Mesenchymal stem cell (in vitro differentiated cells and primary cell): ENCODE measurements around the gene MAGEA9B.
"Not testable (repeated sequence)": the region's sequence is repeated elsewhere in the genome, so short reads cannot be mapped to it uniquely, and the experiment has no call there.

Experiments
- DNase-seq: peaks from one replicate; pipeline ENCODE4 v3.0.0-alpha.2; 2013
- H2AFZ ChIP-seq: one replicate; pipeline ENCODE4 v1.6.1; 2013; ENCODE audit warnings: low read depth, mild to moderate bottlenecking, control low read depth, inconsistent platforms, low read length, moderate library complexity
- H2AK5ac ChIP-seq: 2 replicates; pipeline ENCODE4 v1.6.1; 2013; ENCODE audit warnings: low read length, moderate library complexity, mild to moderate bottlenecking, inconsistent platforms; ENCODE audit not compliant: severe bottlenecking
- H2BK120ac ChIP-seq: one replicate; pipeline ENCODE4 v1.6.1; 2013; ENCODE audit warnings: low read depth, mild to moderate bottlenecking, inconsistent platforms, low read length, moderate library complexity
- H2BK12ac ChIP-seq, 2 experiments: one replicate each; pipeline ENCODE4 v1.6.1; 2013; ENCODE audit warnings: inconsistent platforms in 2 of 2, low read length in 2 of 2, mild to moderate bottlenecking in 2 of 2, moderate library complexity in 2 of 2, control low read depth in 1 of 2
- H2BK15ac ChIP-seq: one replicate; pipeline ENCODE4 v1.6.1; 2013; ENCODE audit warnings: mild to moderate bottlenecking, low read depth, inconsistent platforms; ENCODE audit not compliant: poor library complexity, severe bottlenecking
- H2BK5ac ChIP-seq: 2 replicates; pipeline ENCODE4 v1.6.1; 2013; ENCODE audit warnings: low read depth, mild to moderate bottlenecking, low read length, control low read depth, inconsistent platforms; ENCODE audit not compliant: poor library complexity, severe bottlenecking
- H3K14ac ChIP-seq, 2 experiments: one replicate each; pipeline ENCODE4 v1.6.1; 2013; ENCODE audit warnings: inconsistent platforms in 2 of 2, low read length in 2 of 2, control low read depth in 1 of 2, mild to moderate bottlenecking in 1 of 2, moderate library complexity in 1 of 2
- H3K18ac ChIP-seq, 2 experiments: one replicate each; pipeline ENCODE4 v1.6.1; 2013; ENCODE audit warnings: inconsistent platforms in 2 of 2, low read length in 2 of 2, control low read depth in 1 of 2, low read depth in 1 of 2, mild to moderate bottlenecking in 1 of 2
- H3K23ac ChIP-seq, 2 experiments: one replicate each; pipeline ENCODE4 v1.6.1; 2013; ENCODE audit warnings: inconsistent platforms in 2 of 2, low read length in 2 of 2, mild to moderate bottlenecking in 2 of 2, moderate library complexity in 2 of 2, control low read depth in 1 of 2
- H3K27ac ChIP-seq: 2 replicates; pipeline ENCODE4 v1.5.1; 2013; ENCODE audit warnings: mild to moderate bottlenecking, moderate library complexity, low read length, control low read depth, inconsistent platforms; ENCODE audit not compliant: poor library complexity, severe bottlenecking
- H3K27me3 ChIP-seq, 2 experiments: 2 replicates each; pipeline versions ENCODE4 v1.6.1 to v1.7.0; 2013; ENCODE audit warnings: low read length in 2 of 2, mild to moderate bottlenecking in 2 of 2, moderate library complexity in 2 of 2, control low read depth in 1 of 2, inconsistent platforms in 1 of 2; ENCODE audit not compliant: control insufficient read depth in 1 of 2, insufficient read depth in 1 of 2
- H3K36me3 ChIP-seq, 2 experiments: 2 replicates each; pipeline versions ENCODE4 v1.6.1 to v1.7.0; 2013; ENCODE audit warnings: low read length in 2 of 2, control low read depth in 1 of 2, inconsistent platforms in 1 of 2, low read depth in 1 of 2, mild to moderate bottlenecking in 1 of 2; ENCODE audit not compliant: insufficient read depth in 2 of 2, control insufficient read depth in 1 of 2
- H3K4ac ChIP-seq, 2 experiments: one replicate each; pipeline ENCODE4 v1.6.1; 2013; ENCODE audit warnings: inconsistent platforms in 2 of 2, low read length in 2 of 2, mild to moderate bottlenecking in 2 of 2, moderate library complexity in 2 of 2, control low read depth in 1 of 2, low read depth in 1 of 2
- H3K4me1 ChIP-seq: 2 replicates; pipeline ENCODE4 v1.6.1; 2013; ENCODE audit warnings: low read depth, low read length, control low read depth; ENCODE audit not compliant: control insufficient read depth, insufficient read depth
- H3K4me2 ChIP-seq: 2 replicates; pipeline ENCODE4 v1.6.1; 2013; ENCODE audit warnings: low read length, mild to moderate bottlenecking, inconsistent platforms; ENCODE audit not compliant: poor library complexity, severe bottlenecking
- H3K4me3 ChIP-seq, 2 experiments: 2 replicates each; pipeline versions ENCODE4 v1.5.1 to v1.7.0; 2013; ENCODE audit warnings: low read length in 2 of 2, mild to moderate bottlenecking in 2 of 2, control low read depth in 1 of 2, low read depth in 1 of 2; ENCODE audit not compliant: insufficient read depth in 1 of 2
- H3K79me1 ChIP-seq: replicated peaks from 2 replicates; pipeline ENCODE4 v1.6.1; 2013; ENCODE audit warnings: mild to moderate bottlenecking, control low read depth, low read length, inconsistent platforms; ENCODE audit not compliant: poor library complexity, severe bottlenecking
- H3K9ac ChIP-seq: 2 replicates; pipeline ENCODE4 v1.7.0; 2013; ENCODE audit warnings: mild to moderate bottlenecking, low read length, moderate library complexity
- H3K9me3 ChIP-seq: 2 replicates; pipeline ENCODE4 v1.7.0; 2013; ENCODE audit warnings: mild to moderate bottlenecking, low read length; ENCODE audit not compliant: control insufficient read depth
- H4K8ac ChIP-seq: one replicate; pipeline ENCODE4 v1.6.1; 2013; ENCODE audit warnings: inconsistent platforms, mild to moderate bottlenecking, low read length, moderate library complexity
- H4K91ac ChIP-seq: one replicate; pipeline ENCODE4 v1.6.1; 2013; ENCODE audit warnings: mild to moderate bottlenecking, low read length, inconsistent platforms
- WGBS: methylation state at CpG from one replicate; pipeline ENCODE4 v1.1.7; 2013; ENCODE audit warnings: mixed read lengths; 5-methylcytosine and 5-hydroxymethylcytosine counted together

The MAGEA9B gene

DNA sequence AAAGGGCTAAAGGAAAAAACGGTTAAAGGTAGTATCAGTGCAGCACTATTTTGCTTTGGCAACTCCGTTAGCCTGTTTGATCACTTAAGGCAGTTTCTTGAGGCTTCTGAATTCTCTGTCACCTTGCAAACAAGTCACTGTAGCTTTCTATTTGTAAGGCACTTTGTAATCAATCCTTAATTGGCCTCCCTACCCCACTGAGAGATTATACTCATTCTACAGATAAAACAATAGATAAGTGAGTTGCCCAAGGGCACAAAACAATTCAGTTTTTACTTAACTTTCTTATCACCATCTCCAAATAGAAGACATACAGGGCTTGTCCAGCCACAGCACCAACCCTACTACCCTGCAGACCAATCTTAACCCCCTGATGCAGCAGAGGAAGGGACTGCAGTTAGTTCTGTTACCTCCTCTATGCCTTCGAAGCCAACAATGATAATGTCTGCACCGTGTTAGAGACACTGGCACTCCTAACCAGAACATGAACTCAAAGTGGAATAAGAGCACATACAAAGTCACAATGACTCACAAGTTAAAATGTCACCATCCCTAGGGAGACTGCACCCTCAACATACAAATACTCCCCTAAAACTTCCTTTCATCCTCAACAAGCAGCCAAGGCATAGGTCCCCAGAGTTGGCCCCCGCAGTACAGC is 42.6 kb upstream of the MAGEA9B start:
- H3K9me3 ChIP-seq = no peaks in the 10 kb centered on the region

DNA sequence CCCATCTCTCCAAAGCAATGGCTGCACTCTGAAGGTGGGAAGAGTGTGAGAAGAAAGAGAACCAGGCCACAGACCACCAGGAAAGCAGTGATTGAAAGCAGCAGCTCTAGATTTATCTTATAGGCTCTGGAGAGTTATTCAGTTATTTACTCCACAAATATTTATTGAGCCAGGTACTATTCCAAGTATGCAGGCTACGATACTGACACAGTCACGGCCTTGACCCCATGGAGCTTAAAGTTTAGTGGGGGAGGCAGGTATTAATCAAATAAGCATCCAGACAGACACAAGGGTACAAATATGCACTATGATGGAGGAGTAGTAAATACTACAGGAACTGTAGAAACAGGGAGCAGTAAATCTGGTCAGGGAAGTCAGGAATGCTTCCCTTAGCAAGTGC is 41.5 kb upstream of the MAGEA9B start:
- no peak overlapping the region for H3K18ac ChIP-seq
- H2BK120ac ChIP-seq = no peak overlapping the region
- no peak overlapping the region for H3K27ac ChIP-seq
- no peak overlapping the region for H3K23ac ChIP-seq
- no peak overlapping the region for H2BK5ac ChIP-seq
- H3K27me3 ChIP-seq = peaks cover 0 to 19% of the 10 kb centered on the region in 2 experiments
- H2BK15ac ChIP-seq = no peak overlapping the region
- no peak overlapping the region for H3K4me2 ChIP-seq
- peaks cover 7% of the 10 kb centered on the region for H3K4me1 ChIP-seq
- no peak overlapping the region for H3K14ac ChIP-seq
- no peak for DNase-seq
- peaks cover 3% of the 10 kb centered on the region for H3K79me1 ChIP-seq
- no peak overlapping the region for H3K9ac ChIP-seq
- H3K9me3 ChIP-seq = no peaks in the 10 kb centered on the region
- H2AFZ ChIP-seq = no peak overlapping the region
- no peak overlapping the region for H3K4me3 ChIP-seq
- H3K4ac ChIP-seq = no peak overlapping the region
- H2BK12ac ChIP-seq = no peak overlapping the region
- no peak overlapping the region for H4K91ac ChIP-seq
- H3K36me3 ChIP-seq = no peaks in the 10 kb centered on the region
- H4K8ac ChIP-seq = no peak overlapping the region
- 100% methylated on average over 2 of the region's 2 CpGs for WGBS
- H2AK5ac ChIP-seq = no peak overlapping the region

More for the DNA sequence above, 42.6 kb upstream of the MAGEA9B start:
- Histone ChIP-seq H3K4me1 (peaks cover 7% of the 10 kb centered on the region), H4K8ac (no peak overlapping the region), H2AFZ (no peak overlapping the region), H2BK120ac (no peak overlapping the region), H3K79me1 (peaks cover 3% of the 10 kb centered on the region), H3K4ac (no peak overlapping the region), H3K14ac (no peak overlapping the region), H4K91ac (no peak overlapping the region), H3K4me2 (peak overlapping the region; percentile 57), H3K4me3 (peak overlapping the region in 1 of 2 experiments; percentile 86), H2AK5ac (no peak overlapping the region), H3K9ac (peak overlapping the region; percentile 85), H3K27me3 (peaks cover 0 to 28% of the 10 kb centered on the region in 2 experiments), H3K27ac (no peak overlapping the region), H3K36me3 (no peaks in the 10 kb centered on the region), H2BK12ac (no peak overlapping the region), H3K23ac (no peak overlapping the region), H2BK5ac (no peak overlapping the region), H2BK15ac (no peak overlapping the region), H3K18ac (no peak overlapping the region)
- no peak for DNase-seq
- 91% methylated on average over 4 of the region's 5 CpGs for WGBS

DNA sequence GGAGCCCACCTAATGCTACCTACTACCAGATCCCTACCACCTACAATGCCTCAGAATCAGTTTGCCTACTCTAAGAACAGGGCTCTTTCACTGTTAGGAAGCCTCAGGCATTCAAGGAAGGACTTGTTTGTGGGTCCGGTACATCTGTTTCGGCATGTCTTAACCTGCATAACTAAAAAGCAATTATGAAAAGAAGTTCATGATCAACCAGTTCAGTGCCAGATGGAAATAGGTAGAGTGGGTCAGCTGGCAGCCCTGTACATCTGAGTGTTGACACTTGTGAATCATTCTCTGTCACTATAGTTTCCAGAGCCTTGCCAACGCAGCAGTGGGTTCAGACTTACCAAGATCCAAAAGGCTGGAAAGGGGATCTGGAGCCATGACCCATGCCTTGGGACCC is 41.0 kb upstream of the MAGEA9B start:
- Histone ChIP-seq H2BK15ac (no peak overlapping the region), H3K4me3 (no peak overlapping the region), H2BK120ac (no peak overlapping the region), H3K4me2 (no peak overlapping the region), H3K4ac (no peak overlapping the region), H3K9ac (no peak overlapping the region), H3K9me3 (no peaks in the 10 kb centered on the region), H3K27ac (no peak overlapping the region), H4K8ac (no peak overlapping the region), H2AFZ (no peak overlapping the region), H2BK5ac (no peak overlapping the region), H3K27me3 (peaks cover 0 to 14% of the 10 kb centered on the region in 2 experiments), H3K18ac (no peak overlapping the region), H3K36me3 (no peaks in the 10 kb centered on the region), H3K14ac (no peak overlapping the region), H3K79me1 (peaks cover 3% of the 10 kb centered on the region), H2BK12ac (no peak overlapping the region), H2AK5ac (no peak overlapping the region), H3K23ac (no peak overlapping the region), H4K91ac (no peak overlapping the region), H3K4me1 (peaks cover 7% of the 10 kb centered on the region)
- 91% methylated on average over 3 of the region's 3 CpGs for WGBS
- no peak for DNase-seq

DNA sequence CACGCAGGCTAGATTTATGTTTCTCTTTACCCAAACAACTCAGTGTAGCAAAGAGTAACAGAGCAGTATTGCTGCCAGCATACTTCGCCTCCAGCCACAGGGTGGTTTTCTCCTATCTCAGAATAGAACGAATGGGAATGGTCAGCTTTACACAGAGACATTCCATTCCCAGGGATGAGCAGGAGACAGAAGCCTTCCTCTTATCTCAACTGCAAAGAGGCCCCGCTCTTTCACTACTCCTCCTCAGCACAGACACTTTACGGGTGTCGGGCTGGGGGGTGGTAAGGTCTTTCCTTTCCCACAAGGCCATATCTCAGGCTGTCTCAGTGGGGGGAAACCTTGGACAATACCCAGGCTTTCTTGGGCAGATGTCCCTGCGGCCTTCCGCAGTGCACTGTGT is 39.6 kb upstream of the MAGEA9B start:
- not testable (repeated sequence) for H3K27me3 ChIP-seq, H3K23ac ChIP-seq, H3K18ac ChIP-seq, H2BK5ac ChIP-seq, H4K8ac ChIP-seq, H3K27ac ChIP-seq, H3K4me2 ChIP-seq, H3K14ac ChIP-seq, H3K4me3 ChIP-seq, H3K9me3 ChIP-seq, H3K4ac ChIP-seq, H3K36me3 ChIP-seq, H3K4me1 ChIP-seq, H2BK120ac ChIP-seq, H4K91ac ChIP-seq, H2BK15ac ChIP-seq, H2AFZ ChIP-seq, H3K79me1 ChIP-seq, H2BK12ac ChIP-seq, H2AK5ac ChIP-seq, H3K9ac ChIP-seq
- peak; percentile 51 for DNase-seq
- 36% methylated on average over 7 of the region's 8 CpGs for WGBS
